HCT116 (cell line): Measurements from ENCODE around the gene PLB1.

Source experiments
- EZH2 ChIP-seq: fragments of 200-600 bp; sonication (generic); IDR thresholded peaks from 2 replicates; pipeline ENCODE4 v1.6.1; 2017; ENCODE audit warnings: antibody characterized with exemption, mixed run types
- FOSL1 ChIP-seq: IDR thresholded peaks from 2 replicates; pipeline ENCODE4 v1.6.1; 2012; ENCODE audit warnings: low read depth
- POLR2A ChIP-seq: IDR thresholded peaks from 2 replicates; pipeline ENCODE4 v1.7.0; 2011; ENCODE audit warnings: borderline replicate concordance; ENCODE audit not compliant: insufficient read depth, insufficient read length; ENCODE audit errors: extremely low read depth
- POLR2AphosphoS5 ChIP-seq: IDR thresholded peaks from 2 replicates; pipeline ENCODE4 v1.6.1; 2011; ENCODE audit warnings: mild to moderate bottlenecking, low read depth, low read length, moderate library complexity
- SP1 ChIP-seq: IDR thresholded peaks from 2 replicates; pipeline ENCODE4 v1.6.1; 2012; ENCODE audit warnings: low read depth
- YY1 ChIP-seq: IDR thresholded peaks from 2 replicates; pipeline ENCODE4 v1.6.1; 2011; ENCODE audit warnings: low read length, low read depth, moderate library complexity, mild to moderate bottlenecking; ENCODE audit not compliant: insufficient replicate concordance; ENCODE audit errors: extremely low read depth
- TF ChIP-seq, protein P1 (sequence below), 3 experiments: fragments of 200-600 bp in 1 of 3; sonication (generic) in 1 of 3; IDR thresholded peaks in 2 of 3; conservative IDR thresholded peaks in 1 of 3; 2 replicates each; pipeline ENCODE4 v1.5.1; 2012 to 2017; ENCODE audit warnings: low read depth in 2 of 3, low read length in 2 of 3, antibody characterized with exemption in 1 of 3, borderline replicate concordance in 1 of 3, control low read depth in 1 of 3, mild to moderate bottlenecking in 1 of 3, mixed read lengths in 1 of 3, mixed run types in 1 of 3, moderate library complexity in 1 of 3; ENCODE audit not compliant: insufficient read depth in 1 of 3
- TF ChIP-seq, protein P2 (sequence below): IDR thresholded peaks from 2 replicates; pipeline ENCODE4 v1.6.1; 2012
- TF ChIP-seq, protein P3 (sequence below): IDR thresholded peaks from 2 replicates; pipeline ENCODE4 v1.6.1; 2012

DNA sequence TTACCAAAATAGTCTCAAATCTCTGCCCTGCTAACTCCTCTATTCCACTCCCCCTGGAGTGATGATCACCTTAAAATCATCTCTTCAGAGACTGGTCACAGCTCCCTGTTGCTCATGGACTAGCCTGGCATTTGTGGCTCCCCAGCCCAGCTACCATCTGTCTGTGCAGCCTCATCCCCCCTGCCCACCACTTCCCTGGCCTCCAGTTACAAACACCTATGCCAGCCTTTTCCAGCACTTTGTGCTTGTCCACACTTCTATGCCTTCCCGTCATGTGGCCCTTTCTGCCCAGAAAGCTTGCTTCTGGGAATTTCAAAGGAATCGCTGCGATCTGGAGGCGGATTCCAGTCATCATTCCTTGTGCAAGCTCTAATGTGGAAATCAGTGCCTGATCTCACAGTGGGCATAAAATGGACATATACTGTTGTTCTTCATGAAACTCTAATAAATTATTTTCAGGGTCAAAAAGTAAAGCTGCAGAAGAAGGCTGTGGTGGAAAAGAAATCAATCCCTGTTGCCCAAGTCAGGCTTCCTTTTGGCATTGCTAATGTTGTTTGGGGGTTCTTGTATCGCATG, 19.4 kb downstream of the PLB1 start:
- no peak for TF ChIP-seq POLR2A
- TF ChIP-seq, protein P1, sequence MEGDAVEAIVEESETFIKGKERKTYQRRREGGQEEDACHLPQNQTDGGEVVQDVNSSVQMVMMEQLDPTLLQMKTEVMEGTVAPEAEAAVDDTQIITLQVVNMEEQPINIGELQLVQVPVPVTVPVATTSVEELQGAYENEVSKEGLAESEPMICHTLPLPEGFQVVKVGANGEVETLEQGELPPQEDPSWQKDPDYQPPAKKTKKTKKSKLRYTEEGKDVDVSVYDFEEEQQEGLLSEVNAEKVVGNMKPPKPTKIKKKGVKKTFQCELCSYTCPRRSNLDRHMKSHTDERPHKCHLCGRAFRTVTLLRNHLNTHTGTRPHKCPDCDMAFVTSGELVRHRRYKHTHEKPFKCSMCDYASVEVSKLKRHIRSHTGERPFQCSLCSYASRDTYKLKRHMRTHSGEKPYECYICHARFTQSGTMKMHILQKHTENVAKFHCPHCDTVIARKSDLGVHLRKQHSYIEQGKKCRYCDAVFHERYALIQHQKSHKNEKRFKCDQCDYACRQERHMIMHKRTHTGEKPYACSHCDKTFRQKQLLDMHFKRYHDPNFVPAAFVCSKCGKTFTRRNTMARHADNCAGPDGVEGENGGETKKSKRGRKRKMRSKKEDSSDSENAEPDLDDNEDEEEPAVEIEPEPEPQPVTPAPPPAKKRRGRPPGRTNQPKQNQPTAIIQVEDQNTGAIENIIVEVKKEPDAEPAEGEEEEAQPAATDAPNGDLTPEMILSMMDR (IDR thresholded peaks at IDR 0.05 in 2 of 3, conservative IDR thresholded peaks at IDR 0.05 in 1 of 3; ENCODE audit: borderline replicate concordance in 1 of 3, insufficient read depth in 1 of 3, low read depth in 2 of 3, low read length in 2 of 3): no peak
- TF ChIP-seq, protein P2, sequence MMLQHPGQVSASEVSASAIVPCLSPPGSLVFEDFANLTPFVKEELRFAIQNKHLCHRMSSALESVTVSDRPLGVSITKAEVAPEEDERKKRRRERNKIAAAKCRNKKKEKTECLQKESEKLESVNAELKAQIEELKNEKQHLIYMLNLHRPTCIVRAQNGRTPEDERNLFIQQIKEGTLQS: no peak
- no peak for TF ChIP-seq FOSL1
- TF ChIP-seq, protein P3, sequence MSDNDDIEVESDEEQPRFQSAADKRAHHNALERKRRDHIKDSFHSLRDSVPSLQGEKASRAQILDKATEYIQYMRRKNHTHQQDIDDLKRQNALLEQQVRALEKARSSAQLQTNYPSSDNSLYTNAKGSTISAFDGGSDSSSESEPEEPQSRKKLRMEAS: no peak
- TF ChIP-seq EZH2: no peak
- no peak for TF ChIP-seq YY1
- TF ChIP-seq SP1: no peak
- TF ChIP-seq POLR2AphosphoS5: no peak
